DMS 273 (cell line): ENCODE results near the gene GPR50.

Source experiments
- DNase-seq: peaks from one replicate; lab custom pipeline; 2025; ENCODE audit not compliant: unreplicated experiment; lab: John Stamatoyannopoulos, UW

GPR50 gene

GRCh38 chrX:151226941-151227340 is 50.6 kb downstream of the GPR50 start:
- DNase-seq, result no peak

GRCh38 chrX:151227627-151228026 is 51.2 kb downstream of the GPR50 start:
- DNase-seq, result no peak

DNA sequence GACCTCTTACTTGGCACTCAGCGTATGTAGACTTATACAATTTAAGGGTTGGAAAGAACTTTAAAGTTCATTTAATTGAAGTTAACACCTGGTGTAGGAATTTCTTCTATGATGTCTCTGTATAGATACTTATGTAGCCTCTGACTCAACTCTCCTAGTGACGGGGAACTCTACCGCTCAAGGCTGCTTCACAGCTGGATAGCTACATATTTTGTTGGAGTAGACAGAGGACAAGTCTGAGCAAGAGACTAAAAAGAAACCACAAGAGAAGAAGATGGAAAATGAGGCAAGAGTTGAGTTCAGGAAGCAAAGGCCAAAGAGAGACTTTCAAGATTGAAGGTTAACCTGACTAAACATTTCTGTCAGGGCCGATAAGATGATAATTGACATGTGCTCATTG is 52.6 kb downstream of the GPR50 start:
- DNase-seq, result no peak
